A549 (cell line): ENCODE results near the gene CD180.

Experiments used
- CTCF ChIP-seq: fragments of >200 bp; sonication (Bioruptor Twin); formaldehyde crosslinking; IDR thresholded peaks from 3 replicates; pipeline ENCODE4 v1.5.1; 2016
- ELK1 ChIP-seq: fragments of 150-350 bp; IDR thresholded peaks from 2 replicates; pipeline ENCODE4 v1.6.1; 2014; ENCODE audit warnings: low read depth, mild to moderate bottlenecking, low read length
- JUN ChIP-seq, 2 experiments: fragments of >200 bp; sonication (Bioruptor Twin); formaldehyde crosslinking; IDR thresholded peaks; 2 replicates in 1 of 2; 3 replicates in 1 of 2; pipeline ENCODE4 v1.6.1; 2016 to 2017
- KDM1A ChIP-seq: fragments of 200-600 bp; sonication (generic); IDR thresholded peaks from 2 replicates; pipeline ENCODE4 v1.6.1; 2016; ENCODE audit warnings: low read depth, mild to moderate bottlenecking
- POLR2A ChIP-seq: IDR thresholded peaks from 2 replicates; pipeline ENCODE4 v1.6.1; 2012; ENCODE audit warnings: mild to moderate bottlenecking, low read length
- RAD21 ChIP-seq, 2 experiments: fragments of >200 bp in 1 of 2; sonication (Bioruptor Twin) in 1 of 2; formaldehyde crosslinking in 1 of 2; IDR thresholded peaks in 1 of 2; conservative IDR thresholded peaks in 1 of 2; 2 replicates in 1 of 2; 3 replicates in 1 of 2; pipeline ENCODE4 v1.6.1; 2012 to 2018; ENCODE audit warnings: inconsistent platforms in 1 of 2
- SREBF2 ChIP-seq: fragments of 450-650 bp; IDR thresholded peaks from 2 replicates; pipeline ENCODE4 v1.6.1; 2014; ENCODE audit warnings: mild to moderate bottlenecking, moderate library complexity
- TF ChIP-seq, protein P1 (sequence below): IDR thresholded peaks from 2 replicates; pipeline ENCODE4 v1.6.1; 2012

GRCh38 chr5:67201897-67202549 is 5.4 kb upstream of the CD180 start:
- TF ChIP-seq CTCF (no peak), POLR2A (no peak), ELK1 (no peak), RAD21 (conservative IDR thresholded peaks at IDR 0.05 in 1 of 2, IDR thresholded peaks at IDR 0.05 in 1 of 2) (no peak), SREBF2 (no peak), JUN (IDR thresholded peaks at IDR 0.05) (no peak), KDM1A (no peak)
- TF ChIP-seq, protein P1, sequence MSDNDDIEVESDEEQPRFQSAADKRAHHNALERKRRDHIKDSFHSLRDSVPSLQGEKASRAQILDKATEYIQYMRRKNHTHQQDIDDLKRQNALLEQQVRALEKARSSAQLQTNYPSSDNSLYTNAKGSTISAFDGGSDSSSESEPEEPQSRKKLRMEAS, result no peak
